ENCODE results near the gene STUB1. TPM values are rescaled to one million over a fixed set of nuclear protein-coding genes. Genes with fewer than 3 reads are reported as not detected.

Gene STUB1
- total and polyA plus RNA-seq, 12 donors = 92.7 to 165 (median 116) TPM

- no peak for TF ChIP-seq CTCF (IDR thresholded peaks at IDR 0.05)
- 32 to 40% methylated on average over 21 to 22 of the region's 22 CpGs for WGBS, 2 donors
- peaks cover 15 to 43% (median 37%) of the 10 kb centered on the region in 9 donors for H3K4me1 ChIP-seq
- intact Hi-C loops (cut with DNase I) = no loop called here
- H3K27me3 ChIP-seq = peaks cover 20 to 72% (median 67%) of the 10 kb centered on the region in 7 donors
- no peaks in the 10 kb centered on the region for H3K9me3 ChIP-seq
- no peak overlapping the region for H3K27ac ChIP-seq
- no peak for ATAC-seq
- no peak overlapping the region for H3K4me3 ChIP-seq
- no peak for DNase-seq
- H3K36me3 ChIP-seq = no peaks in the 10 kb centered on the region
These were observed 13.2 kb downstream of the STUB1 start for GRCh38 chr16:693364-693763.

- no peak for DNase-seq
- Histone ChIP-seq H3K9me3 (no peaks in the 10 kb centered on the region), H3K27me3 (peaks cover 20 to 75% (median 71%) of the 10 kb centered on the region in 7 donors), H3K36me3 (no peaks in the 10 kb centered on the region), H3K4me3 (no peak overlapping the region), H3K4me1 (peaks cover 15 to 39% (median 33%) of the 10 kb centered on the region in 9 donors), H3K27ac (no peak overlapping the region)
- no peak for ATAC-seq
- 3% methylated on average over 31 to 36 of the region's 37 CpGs for WGBS, 2 donors
- no peak for TF ChIP-seq CTCF (IDR thresholded peaks at IDR 0.05)
- intact Hi-C loops (cut with DNase I) = no loop called here
These were observed 13.6 kb downstream of the STUB1 start for GRCh38 chr16:693766-694165.

- no peak overlapping the region for H3K27ac ChIP-seq
- DNase-seq (no peak), ATAC-seq (no peak)
- peak overlapping the region in 1 of 10 donors; percentile 44 for H3K4me3 ChIP-seq
- H3K27me3 ChIP-seq = peaks cover 20 to 81% (median 76%) of the 10 kb centered on the region in 7 donors
- WGBS, 2 donors = 1 to 3% methylated on average over 38 to 64 of the region's 64 CpGs
- peaks cover 12 to 34% (median 28%) of the 10 kb centered on the region in 9 donors for H3K4me1 ChIP-seq
- no peak for TF ChIP-seq CTCF (IDR thresholded peaks at IDR 0.05)
- no peaks in the 10 kb centered on the region for H3K36me3 ChIP-seq
- intact Hi-C loops (cut with DNase I) = no loop called here
- no peaks in the 10 kb centered on the region for H3K9me3 ChIP-seq
These were observed 14.1 kb downstream of the STUB1 start for GRCh38 chr16:694187-694862.

GRCh38 chr16:694863-695354 is 14.7 kb downstream of the STUB1 start:
- Histone ChIP-seq H3K4me1 (peaks cover 7 to 28% (median 22%) of the 10 kb centered on the region in 9 donors), H3K27me3 (peaks cover 20 to 87% (median 82%) of the 10 kb centered on the region in 7 donors)
- TF ChIP-seq CTCF (IDR thresholded peaks at IDR 0.05) = no peak

More at GRCh38 chr16:694863-695354, 14.7 kb downstream of the STUB1 start:
- no peak for ATAC-seq
- Histone ChIP-seq H3K4me3 (peak overlapping the region in 1 of 10 donors; percentile 44), H3K36me3 (no peaks in the 10 kb centered on the region), H3K27ac (no peak overlapping the region), H3K9me3 (no peaks in the 10 kb centered on the region)
- 1 to 2% methylated on average over 26 to 37 of the region's 37 CpGs for WGBS, 2 donors
- intact Hi-C loops (cut with DNase I) = no loop called here
- no peak for DNase-seq
